NCI-H146 (cell line): ENCODE measurements around the gene HLA-B.

Experiments
- DNase-seq: peaks from one replicate; lab custom pipeline; 2025; lab: John Stamatoyannopoulos, UW

HLA-B gene

DNA sequence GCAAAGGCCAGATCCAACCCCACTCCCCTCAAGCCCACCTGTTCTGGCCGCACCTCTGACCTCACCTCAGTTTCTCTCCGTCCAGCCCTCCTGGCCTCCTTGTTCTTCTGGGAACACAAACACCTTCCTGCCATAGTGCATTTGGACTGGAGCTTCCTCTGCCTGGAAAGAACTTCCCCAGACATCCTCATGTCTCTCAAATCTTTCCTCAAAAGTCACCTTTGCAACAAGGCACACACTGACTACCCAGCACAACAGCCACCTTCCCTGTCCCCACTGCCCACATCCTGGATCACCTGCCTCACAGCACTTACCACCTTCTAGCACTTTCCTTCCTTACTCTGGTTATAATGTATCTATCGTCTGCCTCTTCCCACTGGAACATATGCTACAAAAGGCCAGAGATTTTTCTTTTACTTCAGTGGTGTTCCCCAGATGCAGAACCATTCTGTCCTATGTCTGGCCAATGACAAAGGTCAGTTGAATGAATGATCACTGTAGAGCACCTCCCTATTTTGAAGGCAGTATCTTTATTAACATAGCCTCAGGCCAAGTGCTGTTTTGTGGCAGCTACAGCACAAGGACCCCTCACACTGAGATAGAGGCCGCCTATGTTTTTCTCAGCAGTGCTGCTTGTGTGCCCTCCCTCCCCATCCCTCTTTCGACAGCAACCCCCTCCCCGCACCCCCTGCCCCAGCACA lies 4.1 kb downstream of the HLA-B start:
- DNase-seq: no peak

- DNase-seq: no peak
These were observed 4.7 kb downstream of the HLA-B start for GRCh38 chr6:31352310-31352682.

DNA sequence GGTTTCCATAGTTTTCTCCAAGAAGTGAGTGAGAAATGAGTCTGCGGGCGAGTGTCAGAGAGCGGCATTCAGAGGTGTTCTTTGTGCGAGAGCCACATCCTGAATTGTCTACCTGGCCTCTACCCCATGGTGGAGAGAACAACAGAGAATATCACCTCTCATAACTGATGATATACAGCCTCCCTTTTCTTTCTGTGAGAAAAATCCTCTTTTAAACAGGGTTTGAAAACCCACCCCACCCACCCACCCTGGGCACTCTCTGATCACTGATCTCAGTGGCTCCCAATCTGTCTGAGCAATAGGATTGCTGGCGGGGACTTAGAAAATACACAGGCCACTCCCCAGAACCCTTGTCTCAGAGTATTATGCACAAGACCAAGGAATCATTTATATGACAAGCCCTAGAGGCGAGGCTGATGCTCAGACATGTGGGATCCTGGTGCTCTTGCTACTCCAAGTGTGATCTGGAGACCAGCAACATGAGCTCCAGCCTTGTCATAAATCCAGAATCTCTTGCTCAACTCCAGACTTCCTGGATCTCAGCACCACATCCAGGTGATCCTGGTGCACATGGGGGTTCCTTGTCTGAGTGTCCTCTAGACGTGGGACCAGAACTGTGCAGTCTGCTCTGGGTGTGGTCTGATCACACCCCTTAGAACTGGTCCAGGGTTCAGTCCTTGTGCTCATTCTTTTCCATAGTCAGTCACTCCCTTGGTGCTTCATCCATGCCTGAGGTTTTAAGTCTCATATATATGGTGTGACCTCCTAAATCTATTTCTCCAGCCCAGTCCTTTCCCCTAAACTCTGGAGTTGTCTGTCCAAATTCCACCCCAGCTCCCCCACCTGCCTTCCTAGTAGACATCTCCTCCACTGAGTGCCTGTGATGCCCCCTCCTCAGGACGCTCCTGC lies 5.3 kb downstream of the HLA-B start:
- DNase-seq: no peak

DNA sequence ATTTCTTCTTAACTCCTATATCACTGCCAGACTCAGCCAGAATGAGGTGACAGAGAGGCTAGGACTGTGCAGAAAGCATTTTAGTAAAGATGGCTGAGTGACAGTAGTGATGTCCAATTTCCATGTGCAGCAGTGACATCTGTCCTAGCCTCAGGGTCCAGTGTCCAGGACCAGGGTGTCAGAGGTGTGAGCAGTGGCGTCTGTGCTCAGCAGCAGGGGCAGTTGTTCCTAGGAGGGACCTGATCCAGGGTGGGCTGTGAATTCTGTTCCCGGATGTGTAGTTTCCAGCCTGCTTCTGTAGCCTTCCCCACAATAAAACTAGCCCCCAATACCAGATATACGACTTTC lies 6.0 kb downstream of the HLA-B start:
- DNase-seq: no peak

DNA sequence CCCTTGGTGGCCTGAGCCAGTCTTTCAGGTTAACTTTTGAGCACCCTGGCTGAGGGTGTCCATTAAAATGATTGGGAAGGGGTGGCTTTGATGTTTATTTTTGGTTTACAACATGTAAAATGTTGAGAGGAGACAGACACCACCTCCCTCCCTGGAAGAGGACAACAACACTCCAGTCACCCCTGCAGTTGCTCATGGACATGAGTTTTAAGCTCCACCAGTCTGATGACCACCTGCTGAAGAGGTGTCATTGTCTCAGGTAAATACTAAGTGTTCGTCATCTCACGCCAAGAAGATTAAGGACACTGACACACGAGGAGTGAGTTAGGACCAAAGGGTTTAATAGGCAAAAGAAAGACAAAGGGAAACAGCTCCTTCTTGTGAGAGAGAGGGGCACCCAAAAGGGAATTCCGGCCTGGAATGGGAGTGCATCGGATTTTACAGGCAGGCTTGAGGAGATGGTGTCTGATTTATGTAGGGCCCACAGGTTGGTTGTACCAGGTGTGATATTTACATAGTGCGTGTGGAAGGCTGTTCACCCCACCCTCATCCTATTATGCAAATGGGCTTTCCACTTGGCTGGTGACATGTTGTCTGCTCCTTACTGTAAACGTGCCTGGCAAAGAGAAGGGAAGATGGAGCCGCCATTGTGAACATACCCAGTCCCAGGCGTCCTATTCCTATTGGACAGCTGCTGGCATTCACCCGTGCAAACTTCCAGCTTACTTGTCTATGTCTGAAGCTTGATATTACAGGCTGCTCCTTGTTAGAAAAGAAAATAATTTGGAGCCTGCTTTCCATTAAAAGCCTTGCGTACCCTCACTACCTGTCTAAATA lies 6.6 kb downstream of the HLA-B start:
- no peak for DNase-seq

- no peak for DNase-seq
These were observed 7.7 kb downstream of the HLA-B start for GRCh38 chr6:31349301-31349700.

- no peak for DNase-seq
These were observed 11.8 kb downstream of the HLA-B start for GRCh38 chr6:31345026-31345730.

DNA sequence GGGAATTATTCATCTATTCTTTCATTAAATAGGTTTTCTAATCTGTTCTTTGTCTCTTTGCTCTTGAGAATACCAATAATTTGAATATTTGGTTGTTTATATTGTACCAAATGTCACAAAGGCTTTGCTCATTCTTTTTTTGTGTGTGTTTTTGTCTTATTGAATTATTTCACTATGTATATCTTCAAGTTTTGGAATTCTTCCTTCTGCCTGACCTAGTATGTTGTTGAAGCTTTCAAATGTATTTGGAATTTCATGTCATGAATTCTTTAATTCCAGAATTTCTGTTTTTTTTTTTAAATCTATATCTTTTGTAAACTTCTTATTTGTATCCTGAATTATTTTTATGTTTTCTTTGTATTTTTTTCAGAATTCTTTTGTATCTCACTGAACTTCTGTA lies 16.8 kb downstream of the HLA-B start:
- DNase-seq: no peak

GRCh38 chr6:31339210-31339609 lies 17.8 kb downstream of the HLA-B start:
- DNase-seq: no peak

GRCh38 chr6:31336896-31337496 lies 20.0 kb downstream of the HLA-B start:
- DNase-seq: no peak

DNA sequence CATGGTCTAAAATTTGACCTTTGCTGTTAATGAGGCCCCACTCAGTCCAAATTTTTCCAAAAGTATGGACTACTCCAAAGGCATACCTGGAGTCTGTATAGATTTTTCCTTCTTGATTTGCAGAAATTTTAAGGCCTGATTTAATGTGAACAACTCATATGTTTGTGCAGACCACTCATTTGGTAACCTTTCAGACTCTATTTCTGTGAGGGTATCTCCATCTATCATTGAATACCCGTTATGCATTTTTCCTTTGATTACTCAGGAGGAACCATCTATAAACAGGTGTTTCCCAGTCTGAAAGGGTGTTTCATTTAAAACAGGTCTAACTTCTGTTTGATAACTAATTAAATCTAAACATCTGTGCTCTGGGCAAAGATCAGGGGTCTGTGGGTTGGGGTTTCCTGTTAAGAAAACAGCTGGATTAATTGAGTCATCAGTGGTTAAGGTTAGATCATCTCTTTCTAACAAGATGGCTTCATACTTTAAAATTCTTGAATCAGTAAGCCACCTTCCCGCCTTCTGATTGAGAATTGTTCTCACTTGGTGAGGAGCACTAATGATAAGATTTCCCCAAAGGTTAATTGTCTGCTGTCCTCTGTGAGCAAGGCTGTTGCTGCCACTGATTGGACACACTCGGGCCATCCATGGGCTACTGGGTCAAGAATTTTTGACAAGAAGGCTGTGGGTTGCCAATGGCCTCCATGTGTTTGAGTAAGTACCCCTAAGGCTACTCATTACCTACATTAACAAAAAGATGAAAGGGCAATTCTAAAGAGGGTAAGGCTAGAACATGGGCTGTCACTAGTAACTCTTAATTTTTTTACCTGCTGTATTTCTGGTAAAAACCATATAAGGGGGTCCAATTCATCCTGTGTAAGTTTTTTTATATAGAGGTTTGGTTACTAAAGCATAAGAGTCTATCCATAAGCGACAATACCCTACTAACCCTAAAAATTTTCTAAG lies 24.1 kb downstream of the HLA-B start:
- DNase-seq: no peak

- DNase-seq: no peak
These were observed 28.5 kb downstream of the HLA-B start for GRCh38 chr6:31328355-31328960.

GRCh38 chr6:31321820-31322219 lies 35.2 kb downstream of the HLA-B start:
- peak; percentile 30 for DNase-seq

GRCh38 chr6:31321005-31321707 lies 35.8 kb downstream of the HLA-B start:
- no peak for DNase-seq

- no peak for DNase-seq
These were observed 39.9 kb downstream of the HLA-B start for GRCh38 chr6:31317036-31317435.

GRCh38 chr6:31309641-31310040 lies 47.3 kb downstream of the HLA-B start:
- DNase-seq: no peak

DNA sequence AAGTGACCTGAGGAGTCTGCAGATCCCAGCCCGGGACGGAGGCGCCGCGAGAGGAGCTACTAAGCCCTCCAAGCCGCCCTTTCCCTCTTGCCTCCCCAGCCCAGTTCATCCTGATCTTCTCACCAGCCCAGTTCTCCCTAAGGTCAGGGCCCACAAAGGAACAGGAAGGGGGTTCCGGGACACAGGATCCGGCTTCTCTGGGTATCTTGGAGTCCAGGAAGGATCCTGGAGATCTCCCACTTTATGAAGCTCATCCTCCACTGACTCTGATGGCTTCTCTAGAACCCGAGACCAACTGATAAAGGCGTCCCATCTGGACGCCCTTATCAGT lies 48.2 kb downstream of the HLA-B start:
- no peak for DNase-seq

GRCh38 chr6:31308050-31308844 lies 48.7 kb downstream of the HLA-B start:
- peak; percentile 87 for DNase-seq

DNA sequence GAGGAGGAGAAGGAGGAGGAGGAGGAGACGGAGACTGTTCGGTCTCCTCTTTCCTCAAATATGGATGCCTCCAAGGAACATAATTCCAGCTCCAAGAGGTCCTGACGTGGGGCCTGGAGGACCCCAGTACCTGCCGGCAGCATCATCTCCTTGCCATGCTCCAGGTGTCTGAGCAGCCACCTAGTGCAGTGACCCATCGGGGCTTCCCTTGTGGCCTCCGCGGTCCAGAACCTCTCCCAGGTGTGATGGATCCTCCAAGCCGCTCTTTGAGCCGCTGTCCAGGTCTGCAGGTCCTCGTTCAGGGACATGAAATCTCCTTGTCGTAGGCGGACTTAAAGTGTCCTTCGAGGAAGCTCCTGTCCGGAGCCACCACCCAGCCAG lies 49.3 kb downstream of the HLA-B start:
- no peak for DNase-seq
